GM08714 (cell line): ENCODE data around the gene ACTL10.

Experiments
- H3K4me3 ChIP-seq: fragments of 200-500 bp; sonication (Bioruptor generic); 2 replicates; pipeline ENCODE4 v1.5.1; 2014; ENCODE audit warnings: mild to moderate bottlenecking, low read length, inconsistent platforms
- ZNF274 ChIP-seq: IDR thresholded peaks from 2 replicates; pipeline ENCODE4 v1.6.1; 2012; ENCODE audit warnings: mild to moderate bottlenecking, low read depth, low read length

The ACTL10 gene

GRCh38 chr20:33711446-33711738 is 44.6 kb downstream of the ACTL10 start:
- no peak overlapping the region for H3K4me3 ChIP-seq
- TF ChIP-seq ZNF274, result no peak

GRCh38 chr20:33713865-33714367 is 47.2 kb downstream of the ACTL10 start:
- H3K4me3 ChIP-seq, result no peak overlapping the region
- no peak for TF ChIP-seq ZNF274

- TF ChIP-seq ZNF274, result no peak
- no peak overlapping the region for H3K4me3 ChIP-seq
Observed at GRCh38 chr20:33716498-33716897, 49.8 kb downstream of the ACTL10 start.
